Measurements from ENCODE around the gene SETD1B.

DNA sequence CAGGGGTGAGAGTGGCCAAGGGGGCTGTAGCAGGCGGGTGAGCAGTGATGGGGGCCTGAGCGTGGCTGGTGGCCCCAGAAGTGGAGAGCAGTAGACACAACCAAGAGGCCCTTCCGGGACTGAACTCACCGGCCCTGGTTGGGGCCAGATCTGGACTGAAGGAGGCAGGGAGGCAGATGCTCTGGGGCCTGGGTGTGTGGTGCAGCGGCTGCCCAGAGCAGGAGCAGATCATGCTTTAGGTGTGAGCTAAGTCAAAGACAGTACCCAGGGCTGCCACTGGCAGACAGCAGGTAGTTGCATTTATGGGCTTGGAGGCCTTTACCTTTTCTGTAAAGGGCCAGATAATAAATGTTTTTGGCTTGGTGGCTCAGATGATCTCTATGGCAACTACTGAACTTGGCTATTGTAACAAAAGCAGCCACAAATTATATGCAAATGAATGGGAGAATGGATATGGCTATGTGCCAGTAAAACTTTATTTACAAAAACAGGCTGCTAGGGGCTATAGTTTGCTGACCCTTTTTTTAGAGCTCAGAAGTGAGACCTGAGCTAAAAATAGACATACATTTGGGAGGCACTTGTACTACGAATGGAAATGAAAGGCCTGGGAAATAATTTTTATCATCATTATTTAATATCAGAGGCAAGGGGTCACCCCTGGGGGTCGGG is 25.6 kb downstream of the SETD1B start:
- no peak for TF ChIP-seq POLR2A (IDR thresholded peaks at IDR 0.05)
- TF ChIP-seq, protein P1, sequence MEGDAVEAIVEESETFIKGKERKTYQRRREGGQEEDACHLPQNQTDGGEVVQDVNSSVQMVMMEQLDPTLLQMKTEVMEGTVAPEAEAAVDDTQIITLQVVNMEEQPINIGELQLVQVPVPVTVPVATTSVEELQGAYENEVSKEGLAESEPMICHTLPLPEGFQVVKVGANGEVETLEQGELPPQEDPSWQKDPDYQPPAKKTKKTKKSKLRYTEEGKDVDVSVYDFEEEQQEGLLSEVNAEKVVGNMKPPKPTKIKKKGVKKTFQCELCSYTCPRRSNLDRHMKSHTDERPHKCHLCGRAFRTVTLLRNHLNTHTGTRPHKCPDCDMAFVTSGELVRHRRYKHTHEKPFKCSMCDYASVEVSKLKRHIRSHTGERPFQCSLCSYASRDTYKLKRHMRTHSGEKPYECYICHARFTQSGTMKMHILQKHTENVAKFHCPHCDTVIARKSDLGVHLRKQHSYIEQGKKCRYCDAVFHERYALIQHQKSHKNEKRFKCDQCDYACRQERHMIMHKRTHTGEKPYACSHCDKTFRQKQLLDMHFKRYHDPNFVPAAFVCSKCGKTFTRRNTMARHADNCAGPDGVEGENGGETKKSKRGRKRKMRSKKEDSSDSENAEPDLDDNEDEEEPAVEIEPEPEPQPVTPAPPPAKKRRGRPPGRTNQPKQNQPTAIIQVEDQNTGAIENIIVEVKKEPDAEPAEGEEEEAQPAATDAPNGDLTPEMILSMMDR (IDR thresholded peaks at IDR 0.05) = no peak

Measured in uterus (tissue), 2 donors.